Neutrophil (primary cell): Measurements from ENCODE around the gene TXNDC11.

Experiments
- H3K27ac ChIP-seq: fragments of 200-600 bp; sonication (generic); 2 replicates; pipeline ENCODE4 v1.5.1; 2016; ENCODE audit warnings: mild to moderate bottlenecking, moderate library complexity
- H3K27me3 ChIP-seq: fragments of 200-600 bp; sonication (generic); 2 replicates; pipeline ENCODE4 v1.6.0; 2016; ENCODE audit warnings: mild to moderate bottlenecking
- H3K36me3 ChIP-seq: fragments of 200-600 bp; sonication (generic); 2 replicates; pipeline ENCODE4 v1.5.1; 2017
- H3K4me1 ChIP-seq, 2 experiments: fragments of 200-600 bp in 1 of 2; sonication (generic) in 1 of 2; 1 replicate in 1 of 2; 2 replicates in 1 of 2; pipeline versions ENCODE4 v1.5.1 to v1.6.1; 2013 to 2016; ENCODE audit warnings: low read depth in 1 of 2, low read length in 1 of 2, mild to moderate bottlenecking in 1 of 2, moderate library complexity in 1 of 2; ENCODE audit not compliant: control insufficient read depth in 1 of 2, insufficient read depth in 1 of 2
- H3K4me3 ChIP-seq, 2 experiments: fragments of 200-600 bp in 1 of 2; sonication (generic) in 1 of 2; 1 replicate in 1 of 2; 2 replicates in 1 of 2; pipeline ENCODE4 v1.5.1; 2013 to 2016; ENCODE audit warnings: low read depth in 1 of 2, low read length in 1 of 2, mild to moderate bottlenecking in 1 of 2, moderate library complexity in 1 of 2
- H3K9me3 ChIP-seq: fragments of 200-600 bp; sonication (generic); 2 replicates; pipeline ENCODE4 v1.5.1; 2016
- TF ChIP-seq, protein P1 (sequence below): fragments of 200-600 bp; sonication (generic); IDR thresholded peaks from 2 replicates; pipeline ENCODE4 v1.5.1; 2016; ENCODE audit warnings: antibody characterized with exemption

TXNDC11 gene

DNA sequence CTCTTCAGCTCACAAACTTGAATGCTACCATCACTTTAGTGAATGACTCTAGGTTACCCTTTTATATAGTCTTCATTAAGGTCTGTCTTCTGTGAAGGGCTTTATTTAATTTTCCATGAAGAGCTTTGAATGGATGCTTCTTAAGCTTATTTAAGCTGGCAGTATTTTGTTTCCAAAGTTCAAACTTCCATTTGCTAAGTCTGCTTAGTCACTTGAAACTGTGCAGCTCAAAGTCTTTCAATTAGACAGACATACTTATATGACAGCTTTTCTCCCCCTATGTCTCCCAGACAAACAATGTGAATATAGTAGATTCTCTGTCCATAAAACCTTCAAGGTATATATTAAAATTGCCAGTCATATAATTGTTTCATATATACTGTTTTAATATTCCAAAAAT lies 23.5 kb downstream of the TXNDC11 start:
- no peaks in the 10 kb centered on the region for H3K27me3 ChIP-seq
- no peak overlapping the region for H3K27ac ChIP-seq
- no peaks in the 10 kb centered on the region for H3K9me3 ChIP-seq
- H3K4me3 ChIP-seq = no peak overlapping the region
- TF ChIP-seq, protein P1, sequence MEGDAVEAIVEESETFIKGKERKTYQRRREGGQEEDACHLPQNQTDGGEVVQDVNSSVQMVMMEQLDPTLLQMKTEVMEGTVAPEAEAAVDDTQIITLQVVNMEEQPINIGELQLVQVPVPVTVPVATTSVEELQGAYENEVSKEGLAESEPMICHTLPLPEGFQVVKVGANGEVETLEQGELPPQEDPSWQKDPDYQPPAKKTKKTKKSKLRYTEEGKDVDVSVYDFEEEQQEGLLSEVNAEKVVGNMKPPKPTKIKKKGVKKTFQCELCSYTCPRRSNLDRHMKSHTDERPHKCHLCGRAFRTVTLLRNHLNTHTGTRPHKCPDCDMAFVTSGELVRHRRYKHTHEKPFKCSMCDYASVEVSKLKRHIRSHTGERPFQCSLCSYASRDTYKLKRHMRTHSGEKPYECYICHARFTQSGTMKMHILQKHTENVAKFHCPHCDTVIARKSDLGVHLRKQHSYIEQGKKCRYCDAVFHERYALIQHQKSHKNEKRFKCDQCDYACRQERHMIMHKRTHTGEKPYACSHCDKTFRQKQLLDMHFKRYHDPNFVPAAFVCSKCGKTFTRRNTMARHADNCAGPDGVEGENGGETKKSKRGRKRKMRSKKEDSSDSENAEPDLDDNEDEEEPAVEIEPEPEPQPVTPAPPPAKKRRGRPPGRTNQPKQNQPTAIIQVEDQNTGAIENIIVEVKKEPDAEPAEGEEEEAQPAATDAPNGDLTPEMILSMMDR = no peak
- peaks cover 36% of the 10 kb centered on the region for H3K36me3 ChIP-seq
- peaks cover 0 to 7% of the 10 kb centered on the region in 2 experiments for H3K4me1 ChIP-seq

DNA sequence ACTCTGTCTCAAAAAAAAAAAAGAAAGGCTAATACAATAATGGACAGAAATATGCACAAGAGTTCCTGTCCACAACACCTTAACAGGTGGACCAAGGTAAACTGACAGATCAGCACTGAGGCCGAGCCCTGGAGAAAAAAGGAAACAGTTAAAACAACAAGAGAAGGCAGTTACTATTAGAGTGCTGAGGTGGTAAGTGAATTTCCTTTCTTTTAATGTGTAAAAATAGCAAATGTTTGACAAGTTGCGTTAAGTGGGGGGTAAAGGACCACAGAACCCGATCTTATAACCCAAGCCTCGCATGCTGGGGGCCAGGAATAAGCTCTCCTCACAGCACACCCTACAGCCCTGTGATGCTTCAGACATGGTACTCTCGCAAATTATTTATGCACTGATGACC lies 24.8 kb downstream of the TXNDC11 start:
- Histone ChIP-seq H3K36me3 (peaks cover 36% of the 10 kb centered on the region), H3K9me3 (no peaks in the 10 kb centered on the region), H3K27me3 (no peaks in the 10 kb centered on the region), H3K4me3 (no peak overlapping the region), H3K27ac (no peak overlapping the region), H3K4me1 (peaks cover 0 to 7% of the 10 kb centered on the region in 2 experiments)
- TF ChIP-seq, protein P1 = no peak

DNA sequence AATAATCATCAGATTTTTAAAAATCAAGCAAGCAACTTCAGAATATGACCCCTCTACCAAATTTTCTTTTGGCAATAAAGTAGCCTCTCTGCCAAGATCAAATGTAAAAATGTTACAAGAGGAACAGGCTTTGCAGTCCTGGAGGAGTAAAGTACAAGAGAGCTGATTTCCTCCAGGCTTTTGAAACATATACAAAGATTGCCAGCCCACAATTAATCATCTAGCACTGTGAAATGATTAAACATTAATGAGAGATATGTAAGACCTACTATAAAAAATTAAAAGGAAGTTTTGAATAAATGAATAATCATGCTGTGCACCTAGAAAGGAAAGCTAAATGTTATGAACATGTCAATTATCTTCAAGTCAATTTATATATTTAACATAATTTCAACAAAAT lies 26.3 kb downstream of the TXNDC11 start:
- Histone ChIP-seq H3K4me1 (peaks cover 0 to 7% of the 10 kb centered on the region in 2 experiments), H3K27ac (no peak overlapping the region), H3K9me3 (no peaks in the 10 kb centered on the region), H3K4me3 (no peak overlapping the region), H3K27me3 (no peaks in the 10 kb centered on the region), H3K36me3 (peaks cover 34% of the 10 kb centered on the region)
- TF ChIP-seq, protein P1 = no peak

DNA sequence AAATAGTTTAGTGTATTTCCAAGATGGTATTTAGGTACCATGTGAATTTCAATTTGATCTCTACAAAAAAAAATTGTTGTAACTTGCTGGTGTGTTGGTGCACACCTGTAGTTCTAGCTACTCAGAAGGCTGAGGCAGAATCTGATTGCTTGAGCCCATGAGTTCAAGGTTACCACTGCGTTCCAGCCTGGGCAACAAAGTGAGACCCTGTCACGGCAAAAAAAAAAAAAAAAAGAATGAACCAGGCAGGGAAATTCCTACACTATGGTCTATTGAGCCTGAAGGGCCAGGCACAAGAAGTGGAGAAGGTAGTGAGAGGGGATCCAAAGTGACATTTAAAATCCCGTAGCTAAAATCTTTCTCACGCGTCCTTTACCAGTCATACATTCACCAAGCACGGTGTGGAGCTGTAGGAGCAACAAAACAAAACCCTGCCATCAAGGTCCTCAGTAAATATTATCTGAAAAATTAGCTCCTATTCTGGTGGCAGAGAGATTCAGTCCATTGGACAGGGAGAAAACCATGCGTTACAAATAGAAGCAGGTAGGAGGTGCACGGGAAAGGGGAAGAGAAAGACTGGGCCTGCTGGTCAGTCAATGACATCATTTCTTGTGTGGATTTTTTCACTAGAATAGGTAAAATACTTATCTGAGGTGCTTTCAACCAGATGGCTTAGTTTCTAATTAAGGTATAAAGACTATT lies 27.3 kb downstream of the TXNDC11 start:
- H3K27ac ChIP-seq = no peak overlapping the region
- TF ChIP-seq, protein P1 = no peak

DNA sequence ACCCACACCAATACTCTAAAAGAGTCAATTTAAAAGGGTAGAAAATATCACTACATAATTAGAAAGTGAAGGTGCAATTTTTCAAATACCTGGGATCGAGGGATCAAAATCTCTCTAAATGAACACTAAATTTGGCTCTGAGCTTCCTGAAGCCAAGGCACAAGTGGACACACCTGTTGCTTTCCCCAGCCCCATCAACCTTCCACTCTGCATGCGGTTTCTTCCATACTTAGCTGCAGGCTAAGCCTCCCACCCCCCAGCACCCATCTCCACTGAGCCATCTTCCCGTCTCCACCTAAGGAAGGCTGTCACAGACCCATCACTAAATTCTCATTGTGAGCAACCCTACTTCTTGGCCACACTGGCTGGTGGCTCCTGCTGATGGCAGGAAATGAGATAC lies 30.5 kb downstream of the TXNDC11 start:
- TF ChIP-seq, protein P1 = no peak
- Histone ChIP-seq H3K27me3 (no peaks in the 10 kb centered on the region), H3K9me3 (no peaks in the 10 kb centered on the region), H3K27ac (no peak overlapping the region), H3K4me1 (peaks cover 0 to 7% of the 10 kb centered on the region in 2 experiments), H3K36me3 (peaks cover 12% of the 10 kb centered on the region), H3K4me3 (no peak overlapping the region)

More for the DNA sequence above, 27.3 kb downstream of the TXNDC11 start:
- Histone ChIP-seq H3K9me3 (no peaks in the 10 kb centered on the region), H3K36me3 (peaks cover 29% of the 10 kb centered on the region), H3K4me3 (no peak overlapping the region), H3K4me1 (peaks cover 0 to 7% of the 10 kb centered on the region in 2 experiments), H3K27me3 (no peaks in the 10 kb centered on the region)
